Fibroblast of mammary gland (primary cell): Measurements from ENCODE around the gene ACTRT2.

Experiments used
- DNase-seq: peaks from one replicate; pipeline ENCODE4 v3.0.0-alpha.2; 2010; ENCODE audit warnings: low read depth
- H3K4me3 ChIP-seq: 2 replicates; pipeline ENCODE4 v1.5.1; 2011; ENCODE audit warnings: low read depth, mild to moderate bottlenecking, low read length, moderate library complexity; ENCODE audit not compliant: control insufficient read depth
- TF ChIP-seq, protein P1 (sequence below): conservative IDR thresholded peaks from 2 replicates; pipeline ENCODE4 v1.5.1; 2011; ENCODE audit warnings: low read depth, low read length, inconsistent platforms; ENCODE audit not compliant: control insufficient read depth, insufficient read depth

ACTRT2 gene

DNA sequence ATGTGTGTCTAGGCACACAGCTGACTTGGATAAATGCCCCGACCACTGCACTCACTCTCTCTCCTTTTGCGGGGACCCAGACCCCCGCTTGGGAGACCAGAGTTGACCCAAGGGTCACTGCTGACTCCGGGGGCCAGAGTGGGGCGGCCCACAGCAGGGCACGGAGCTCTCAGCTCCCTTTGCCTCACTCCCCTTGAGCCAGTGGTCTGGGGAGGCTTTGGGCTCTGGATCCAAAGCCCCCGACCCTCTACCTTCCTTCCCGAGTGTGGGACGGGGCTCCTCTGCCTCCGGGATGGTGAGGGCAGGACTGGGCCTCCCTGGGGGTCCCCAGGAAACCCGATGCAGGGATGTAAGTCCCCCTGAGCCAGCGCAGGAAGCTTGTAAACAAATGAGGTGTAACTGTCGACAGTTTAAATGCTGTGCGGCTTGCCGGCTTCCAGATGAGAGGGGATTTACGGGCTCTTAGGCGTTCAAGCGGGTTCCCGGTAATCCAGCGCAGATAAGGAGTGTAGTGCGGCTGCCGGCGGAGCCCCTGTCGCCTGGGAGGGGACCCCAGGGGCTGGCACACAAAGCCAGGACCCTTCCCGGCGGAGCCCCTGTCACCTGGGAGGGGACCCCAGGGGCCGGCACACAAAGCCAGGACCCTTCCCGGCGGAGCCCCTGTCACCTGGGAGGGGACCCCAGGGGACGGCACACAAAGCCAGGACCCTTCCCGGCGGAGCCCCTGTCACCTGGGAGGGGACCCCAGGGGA is 7.4 kb downstream of the ACTRT2 start:
- H3K4me3 ChIP-seq, result no peak overlapping the region
- no peak for DNase-seq
- TF ChIP-seq, protein P1, sequence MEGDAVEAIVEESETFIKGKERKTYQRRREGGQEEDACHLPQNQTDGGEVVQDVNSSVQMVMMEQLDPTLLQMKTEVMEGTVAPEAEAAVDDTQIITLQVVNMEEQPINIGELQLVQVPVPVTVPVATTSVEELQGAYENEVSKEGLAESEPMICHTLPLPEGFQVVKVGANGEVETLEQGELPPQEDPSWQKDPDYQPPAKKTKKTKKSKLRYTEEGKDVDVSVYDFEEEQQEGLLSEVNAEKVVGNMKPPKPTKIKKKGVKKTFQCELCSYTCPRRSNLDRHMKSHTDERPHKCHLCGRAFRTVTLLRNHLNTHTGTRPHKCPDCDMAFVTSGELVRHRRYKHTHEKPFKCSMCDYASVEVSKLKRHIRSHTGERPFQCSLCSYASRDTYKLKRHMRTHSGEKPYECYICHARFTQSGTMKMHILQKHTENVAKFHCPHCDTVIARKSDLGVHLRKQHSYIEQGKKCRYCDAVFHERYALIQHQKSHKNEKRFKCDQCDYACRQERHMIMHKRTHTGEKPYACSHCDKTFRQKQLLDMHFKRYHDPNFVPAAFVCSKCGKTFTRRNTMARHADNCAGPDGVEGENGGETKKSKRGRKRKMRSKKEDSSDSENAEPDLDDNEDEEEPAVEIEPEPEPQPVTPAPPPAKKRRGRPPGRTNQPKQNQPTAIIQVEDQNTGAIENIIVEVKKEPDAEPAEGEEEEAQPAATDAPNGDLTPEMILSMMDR, result no peak

DNA sequence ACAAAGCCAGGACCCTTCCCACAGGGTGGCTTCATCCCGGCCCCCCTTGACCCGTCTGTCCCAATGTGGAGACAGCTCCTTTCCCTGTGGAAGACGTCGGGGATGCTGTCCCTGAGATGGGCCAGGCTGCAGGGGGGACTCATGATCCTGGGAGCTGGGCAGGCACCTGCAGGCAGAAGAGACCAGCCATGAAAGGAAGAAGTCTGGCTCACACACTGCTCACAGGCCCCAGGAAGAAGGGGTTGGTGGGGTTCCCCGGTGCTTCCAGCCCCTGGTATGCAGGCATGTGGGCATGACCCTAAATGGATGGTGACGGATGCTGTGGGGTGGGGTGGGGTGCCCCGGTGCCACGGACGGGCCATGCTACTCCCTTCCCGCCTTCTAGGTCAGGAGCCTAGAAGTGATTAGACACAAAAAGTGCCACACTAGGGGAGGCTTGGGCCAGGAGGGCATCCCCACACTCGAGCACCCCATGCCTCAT is 8.3 kb downstream of the ACTRT2 start:
- DNase-seq, result no peak
- no peak overlapping the region for H3K4me3 ChIP-seq
- TF ChIP-seq, protein P1, result no peak

DNA sequence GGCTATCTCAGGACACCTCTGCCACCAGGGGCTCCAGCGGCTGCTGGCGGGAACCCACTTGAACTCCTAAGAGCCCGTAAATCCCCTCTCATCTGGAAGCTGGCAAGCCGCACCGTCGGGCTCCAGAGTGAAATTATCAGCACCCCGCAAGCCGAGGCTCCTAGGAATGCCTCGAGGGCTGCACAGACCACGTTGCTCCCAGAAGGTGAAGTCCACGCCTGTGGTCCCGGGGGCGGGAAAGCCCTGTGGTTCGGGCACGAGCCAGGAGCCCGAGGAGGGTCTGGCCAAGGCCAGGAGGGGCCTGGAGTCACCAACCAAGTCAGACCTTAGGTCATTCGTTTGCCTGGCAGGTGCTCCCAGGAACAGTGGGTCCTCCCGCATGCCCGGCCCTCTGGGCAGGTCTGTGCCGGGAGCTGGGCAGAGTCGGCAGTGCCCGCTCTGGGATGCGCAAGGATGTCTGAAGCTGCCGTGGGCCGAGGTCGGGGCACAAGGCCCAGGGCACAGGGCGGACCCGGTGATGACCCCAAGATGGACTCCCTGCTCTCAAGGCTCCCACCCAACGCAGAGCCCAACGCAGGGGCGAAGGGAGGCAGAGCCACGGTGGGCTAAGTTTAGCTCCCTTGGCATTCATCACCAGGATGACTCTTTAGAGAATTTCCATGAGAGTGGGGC is 8.9 kb downstream of the ACTRT2 start:
- H3K4me3 ChIP-seq, result no peak overlapping the region
- TF ChIP-seq, protein P1, result no peak
- no peak for DNase-seq

DNA sequence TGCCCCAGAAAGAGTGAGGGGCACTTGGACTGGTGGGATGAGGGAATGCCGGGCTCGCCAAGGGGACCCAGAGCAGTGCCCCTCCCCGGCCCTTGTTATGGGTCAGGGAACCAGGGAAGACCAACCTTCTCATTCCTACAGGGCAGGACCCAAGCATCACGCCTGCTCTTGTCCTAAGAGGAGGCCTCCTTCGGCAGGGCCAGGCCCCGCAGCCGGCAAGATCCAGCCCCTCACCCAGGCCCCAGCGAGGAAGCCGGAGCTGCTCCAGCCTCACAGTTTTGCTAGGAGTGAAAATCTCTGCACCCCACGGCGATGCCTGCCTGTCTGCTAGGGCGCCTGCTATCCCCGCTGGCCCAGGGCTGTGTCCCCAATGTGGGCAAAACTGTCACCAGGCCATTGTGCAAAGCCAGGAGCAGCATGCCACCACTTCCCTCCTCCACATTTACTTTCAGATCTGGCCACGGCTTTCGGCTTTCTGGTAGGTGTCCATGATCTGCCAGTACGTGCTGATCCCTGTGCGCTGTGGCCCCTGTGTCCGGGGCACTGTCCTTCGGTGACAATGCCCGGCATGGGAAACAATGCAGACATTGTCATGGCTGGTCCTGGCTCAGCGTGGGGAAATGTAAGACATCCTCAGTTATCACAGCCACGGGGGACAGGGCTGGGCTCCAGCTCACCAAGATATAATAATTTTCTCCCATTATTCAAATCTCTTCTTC is 9.6 kb downstream of the ACTRT2 start:
- H3K4me3 ChIP-seq, result no peak overlapping the region
- TF ChIP-seq, protein P1, result no peak
- DNase-seq, result no peak

DNA sequence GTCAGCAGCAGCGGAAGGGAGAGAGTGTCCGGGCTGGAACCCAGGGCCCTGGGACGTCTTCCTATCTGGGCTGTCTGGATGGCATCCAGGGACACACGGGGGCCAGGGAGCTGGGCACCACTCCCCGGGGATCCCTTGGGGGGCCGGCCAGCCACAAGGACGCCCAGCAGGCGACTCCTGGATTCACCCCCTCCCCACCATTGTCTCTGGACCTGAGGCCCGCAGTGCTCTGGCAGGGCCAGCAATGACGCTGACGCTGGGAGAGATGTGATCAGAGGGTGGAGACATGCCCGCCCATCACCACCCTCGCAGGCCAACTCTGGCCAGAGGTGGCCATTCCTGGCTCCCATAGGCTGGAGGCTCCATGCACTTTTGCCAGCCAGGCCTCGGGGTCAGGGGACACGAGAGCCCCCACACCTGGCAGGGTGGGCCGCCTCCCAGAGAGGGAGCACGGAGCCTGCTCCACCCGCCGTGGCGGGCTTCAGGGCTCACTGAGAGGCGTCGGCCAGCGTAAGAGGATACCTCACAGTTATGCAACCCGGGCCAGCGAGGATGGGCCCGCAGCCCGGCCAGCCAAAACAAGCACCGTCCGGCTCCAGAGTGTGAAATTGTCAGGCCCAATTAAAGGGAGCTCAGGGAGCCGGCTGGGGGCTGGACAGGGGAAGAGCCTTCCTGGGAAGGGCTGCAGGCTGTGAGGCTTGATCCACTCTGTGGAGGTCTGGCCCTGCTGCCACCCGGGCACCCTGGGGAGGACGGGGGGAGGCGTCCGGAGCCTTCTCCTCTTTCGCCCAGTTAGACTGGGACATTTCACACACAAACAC is 10.3 kb downstream of the ACTRT2 start:
- TF ChIP-seq, protein P1, result no peak
- no peak overlapping the region for H3K4me3 ChIP-seq
- DNase-seq, result no peak
